Activated CD8-positive, alpha-beta memory T cell treated with anti-CD3 and anti-CD28 coated beads, Interleukin-2, amount 50 U/mL, for 1 hour (primary cell): ENCODE measurements around the gene SLC45A3.
"Not testable (repeated sequence)": the region's sequence is repeated elsewhere in the genome, so short reads cannot be mapped to it uniquely, and the experiment has no call there.

Source experiments
- DNase-seq: peaks from one replicate; pipeline ENCODE4 v3.0.0-alpha.2; 2020; ENCODE audit errors: extremely low read depth

The SLC45A3 gene

DNA sequence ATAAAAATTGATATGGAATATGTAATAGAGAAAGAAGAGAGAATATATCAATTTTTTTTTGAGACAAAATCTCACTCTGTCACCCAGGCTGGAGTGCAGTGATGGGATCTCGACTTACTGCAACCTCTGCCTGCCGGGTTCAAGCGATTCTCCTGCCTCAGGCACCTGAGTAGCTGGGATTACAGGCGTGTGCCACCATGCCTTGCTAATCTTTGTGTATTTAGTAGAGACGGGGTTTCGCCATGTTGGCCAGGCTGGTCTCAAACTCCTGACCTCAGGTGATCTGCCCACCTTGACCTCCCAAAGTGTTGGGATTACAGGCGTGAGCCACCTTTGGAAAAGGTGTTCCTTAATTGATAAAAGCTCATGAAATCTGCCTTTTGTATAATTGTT, 44.2 kb downstream of the SLC45A3 start:
- DNase-seq: not testable (repeated sequence)

DNA sequence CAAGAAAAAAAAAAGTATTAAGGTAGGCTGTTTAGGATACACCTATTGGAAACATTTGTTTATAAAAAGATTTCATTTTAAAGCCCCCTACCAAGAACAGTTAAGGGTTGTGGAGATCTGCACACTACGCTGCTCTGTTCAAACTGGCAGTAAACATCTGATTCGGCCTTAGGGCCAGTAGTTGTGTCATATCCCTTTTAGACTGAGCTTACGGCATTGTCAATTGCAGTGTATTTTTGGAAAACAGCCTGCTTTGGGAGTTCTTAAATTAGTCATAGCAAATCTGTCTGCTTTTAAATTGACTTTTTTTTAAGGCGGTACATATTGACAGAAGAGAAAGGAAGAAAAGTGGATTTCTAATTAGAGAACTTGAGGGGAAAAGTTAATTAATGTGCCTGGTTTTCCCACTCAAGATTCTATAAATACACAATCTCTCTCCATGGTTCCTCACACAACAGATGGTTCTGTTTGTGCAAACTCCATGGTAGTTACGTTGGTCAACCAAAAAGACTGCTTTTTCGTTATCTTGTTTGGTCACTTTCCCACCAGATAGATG, 46.8 kb downstream of the SLC45A3 start:
- no peak for DNase-seq

DNA sequence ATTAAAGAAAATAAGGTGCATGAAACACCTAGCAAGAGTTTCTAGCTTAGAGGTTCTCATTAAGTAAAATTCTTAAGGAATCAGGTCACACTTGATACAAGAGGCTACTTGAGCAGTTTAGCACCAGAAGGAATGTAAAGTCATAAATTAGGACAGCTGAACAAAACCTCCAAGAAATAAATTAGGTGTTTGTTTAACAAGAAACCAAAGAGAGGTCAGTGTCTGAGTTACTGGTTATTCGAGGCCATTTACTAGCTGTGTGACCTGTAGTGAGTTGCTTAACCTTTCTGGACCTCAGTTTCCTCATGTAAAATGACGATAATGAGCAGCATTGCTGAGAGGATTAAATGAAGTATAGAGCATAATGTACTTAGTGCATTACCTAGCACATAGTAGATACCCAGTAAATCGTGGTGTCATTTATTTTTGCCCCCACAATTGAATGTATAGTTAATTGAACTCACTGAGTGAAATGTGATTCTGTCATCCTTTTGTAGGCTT, 47.6 kb downstream of the SLC45A3 start:
- DNase-seq: no peak

DNA sequence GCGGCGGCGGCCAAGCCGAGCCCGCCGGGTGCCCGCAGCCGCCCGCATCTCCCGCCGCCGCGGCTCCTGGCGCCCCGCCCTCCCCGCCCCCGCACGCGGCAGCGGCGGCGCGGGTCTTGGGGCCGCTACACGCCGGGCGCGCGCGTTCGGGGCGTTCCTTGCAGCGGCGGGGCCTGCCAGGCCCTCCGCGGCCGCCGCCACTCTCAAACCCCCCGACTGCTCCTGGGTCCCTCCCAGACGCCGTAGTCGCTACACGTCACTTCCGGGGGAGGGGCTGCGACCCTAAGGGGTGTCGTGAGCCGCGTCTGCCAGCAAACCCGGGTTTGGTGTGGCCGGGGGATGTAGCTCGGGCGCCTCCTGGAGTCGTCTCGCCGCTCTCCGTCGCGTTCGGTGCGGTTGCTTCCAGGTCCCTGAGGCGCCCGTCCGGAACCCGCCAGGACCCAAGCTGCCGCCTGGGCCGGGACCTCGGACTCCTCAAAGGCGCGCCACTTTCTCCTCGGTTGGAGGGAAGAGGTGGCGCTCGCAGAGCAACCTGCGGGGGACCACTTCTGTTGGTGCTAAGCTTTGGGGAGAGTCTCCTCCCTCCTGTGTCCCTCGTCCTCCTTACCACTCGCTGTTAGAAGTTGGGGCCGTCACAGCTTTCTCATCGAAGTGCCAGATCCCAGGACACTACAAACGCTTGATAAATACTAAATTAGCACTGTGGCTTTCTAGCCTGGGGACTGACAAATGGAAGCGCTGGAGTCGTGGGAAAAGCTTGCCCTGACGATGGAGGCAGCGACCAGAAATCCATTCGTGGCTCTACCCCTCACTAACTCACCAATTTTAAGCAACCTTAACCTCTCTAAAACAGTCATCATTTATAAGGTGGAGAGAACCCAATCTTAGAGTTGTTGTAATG, 48.3 kb downstream of the SLC45A3 start, which contains the start of gene ELK4:
Gene ELK4 (minus strand): TSS at position 244 of the 901 bp plus-strand sequence. CDS start 8,129 bp downstream, outside the sequence.
- peak; percentile 99 for DNase-seq

DNA sequence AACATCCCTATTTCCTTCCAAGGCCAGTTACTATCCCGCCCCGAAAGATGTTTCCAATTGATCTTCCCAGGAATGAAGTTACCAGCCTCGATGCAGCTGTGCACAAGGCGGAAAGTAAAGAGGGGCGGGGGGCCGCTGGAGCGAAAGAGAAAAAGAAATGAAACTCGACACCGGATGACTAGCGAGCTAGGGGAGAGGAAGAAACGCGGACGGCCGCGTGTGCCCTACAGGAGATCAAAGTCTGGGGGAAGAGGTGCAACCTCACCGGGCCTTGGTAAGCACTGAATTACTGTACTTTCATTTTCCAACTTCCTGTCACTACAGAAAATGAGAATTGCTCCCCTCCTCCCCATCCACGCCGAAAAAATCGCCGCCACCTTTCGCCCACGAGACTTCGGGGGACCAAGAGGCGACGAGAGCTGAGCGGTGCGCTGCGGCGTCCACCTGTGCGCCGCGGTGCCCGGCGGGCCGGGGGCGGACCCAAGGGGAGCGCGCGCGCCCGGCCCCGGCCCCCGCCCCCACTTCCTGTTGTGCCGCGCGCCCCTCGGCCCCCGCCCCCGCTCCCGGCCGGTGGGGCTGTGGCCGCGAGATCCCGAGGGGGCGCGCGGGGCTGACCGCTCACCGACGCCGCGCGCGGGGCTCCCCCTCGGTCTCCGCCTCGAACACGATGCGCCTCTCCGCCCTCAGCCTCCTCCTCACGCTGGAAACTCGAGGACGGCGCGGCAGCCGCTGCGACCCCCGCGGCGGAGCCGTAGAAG, 49.1 kb downstream of the SLC45A3 start:
- peak; percentile 63 for DNase-seq

DNA sequence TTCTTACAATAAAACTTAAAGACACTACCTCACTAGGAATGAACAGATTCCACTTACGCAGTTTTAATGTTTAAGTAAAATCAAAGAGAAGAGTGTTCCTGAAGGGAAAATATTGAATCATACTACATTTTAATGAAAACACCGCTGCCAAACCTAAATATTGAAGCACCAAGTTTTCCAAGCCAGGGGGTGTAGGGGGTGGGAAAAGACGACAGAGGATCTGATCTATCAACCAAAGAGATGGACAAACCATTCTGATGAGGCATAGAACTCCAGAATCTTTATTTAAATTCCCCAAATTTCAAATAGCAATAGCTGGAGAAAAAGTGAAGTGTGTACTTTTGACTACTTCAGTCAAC, 49.7 kb downstream of the SLC45A3 start:
- no peak for DNase-seq

DNA sequence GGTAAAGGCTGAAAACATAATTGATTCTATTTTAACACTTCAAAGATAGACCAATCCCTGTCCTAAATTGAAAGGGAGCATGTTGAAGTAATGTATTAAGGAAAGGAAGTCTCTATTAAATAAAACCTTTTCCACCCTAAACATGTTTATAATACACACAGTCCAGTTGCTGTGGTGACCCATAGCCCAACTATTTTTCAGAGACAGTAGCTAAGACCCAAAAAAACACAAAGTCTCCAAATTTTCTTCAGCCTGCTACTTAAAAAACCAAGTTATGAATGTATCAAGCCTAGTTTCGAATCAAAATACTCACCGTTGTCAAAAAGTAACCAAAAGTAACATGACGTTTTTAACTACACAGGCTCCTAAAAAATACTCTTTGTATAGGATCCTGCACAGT, 50.1 kb downstream of the SLC45A3 start:
- DNase-seq: no peak

DNA sequence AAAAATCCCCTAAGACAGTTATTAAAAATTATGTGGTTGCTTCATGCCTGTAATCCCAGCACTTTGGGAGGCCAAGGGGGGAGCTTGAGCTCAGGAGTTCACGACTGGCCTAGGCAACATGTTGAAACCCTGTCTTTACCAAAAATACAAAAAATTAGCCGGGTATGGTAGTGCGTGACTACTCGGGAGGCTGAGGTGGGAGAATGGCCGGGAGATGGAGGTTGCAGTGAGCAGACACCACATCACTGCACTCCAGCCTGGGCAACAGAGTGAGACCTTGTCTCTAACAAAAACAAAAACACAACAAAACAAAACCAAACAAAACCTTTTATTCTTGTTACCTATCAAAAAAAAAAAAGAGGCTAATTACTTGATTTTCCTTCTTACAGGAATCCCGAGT, 50.6 kb downstream of the SLC45A3 start:
- DNase-seq: no peak

DNA sequence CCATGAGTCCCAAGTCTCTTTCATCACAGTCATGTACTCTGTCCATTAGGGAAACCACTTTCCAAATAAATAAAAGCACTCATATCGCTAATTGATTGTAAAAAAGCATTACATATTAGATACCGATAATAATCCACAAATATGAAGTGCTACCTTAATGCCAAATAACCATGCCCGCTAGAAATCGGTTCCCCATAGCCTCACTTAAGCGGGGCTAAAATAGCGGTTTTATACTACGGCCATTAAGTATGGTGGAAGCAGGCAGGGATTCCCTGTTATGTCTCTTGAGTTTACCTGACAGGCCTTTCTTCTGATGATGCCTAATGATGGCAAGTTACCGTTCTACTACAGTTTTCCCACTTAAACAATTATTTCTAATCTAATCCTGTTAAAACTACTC, 52.4 kb downstream of the SLC45A3 start:
- no peak for DNase-seq

DNA sequence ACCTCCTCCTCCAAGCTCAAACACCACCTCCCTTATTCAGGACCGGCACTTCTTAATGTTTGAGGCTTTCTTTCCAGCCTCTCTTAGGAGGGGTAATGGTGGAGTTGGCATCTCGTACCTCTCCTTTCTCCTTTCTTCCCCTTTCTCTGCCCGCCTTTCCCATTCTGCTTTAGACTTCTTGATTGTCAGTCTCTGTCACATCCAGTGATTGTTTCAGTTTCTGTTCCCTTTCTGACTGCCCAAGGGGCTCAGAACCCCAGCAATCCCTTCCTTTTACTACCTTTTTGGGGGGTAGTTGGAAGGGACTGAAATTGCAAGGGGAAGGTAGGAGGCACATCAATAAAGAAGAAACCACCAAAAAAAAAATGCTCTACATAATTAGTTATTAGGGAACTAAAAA, 54.1 kb downstream of the SLC45A3 start:
- DNase-seq: no peak

DNA sequence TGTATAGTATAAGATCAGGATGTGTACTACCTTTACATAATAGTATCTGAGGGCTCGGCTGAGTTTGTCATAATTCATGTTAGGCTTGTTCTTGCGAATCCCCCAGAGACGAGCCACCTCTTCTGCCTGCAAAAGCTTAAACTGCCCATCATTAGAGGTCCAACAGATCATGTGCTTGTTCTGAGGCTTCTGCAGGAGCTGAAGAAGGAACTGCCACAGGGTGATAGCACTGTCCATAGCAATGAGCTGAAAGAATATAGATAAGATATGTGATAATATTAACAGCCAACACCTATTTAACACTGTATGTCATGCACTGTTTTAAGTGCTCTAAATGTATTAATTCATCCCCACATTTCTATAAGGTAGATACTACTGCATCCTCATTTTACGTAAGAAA, 56.7 kb downstream of the SLC45A3 start:
- DNase-seq: no peak

DNA sequence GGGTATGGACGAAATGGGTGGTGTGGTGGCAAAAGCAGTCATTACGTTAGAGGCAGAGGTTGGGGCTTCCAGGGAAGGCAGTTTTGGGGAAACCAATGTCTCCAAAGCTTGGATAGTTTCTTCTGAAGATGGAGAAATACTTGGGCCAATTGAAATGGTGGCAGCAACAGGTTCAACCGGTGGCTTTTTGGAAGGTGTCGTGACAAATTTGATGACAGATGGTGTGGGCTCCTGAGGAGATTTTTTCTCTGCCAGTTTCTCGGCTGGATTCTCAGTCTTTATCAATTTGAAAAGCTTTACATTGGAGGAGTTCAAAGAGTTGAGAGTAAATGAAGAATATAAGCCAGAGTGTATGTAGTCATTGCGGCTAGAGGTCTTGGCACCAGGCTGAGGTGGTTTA, 60.0 kb downstream of the SLC45A3 start:
- DNase-seq: no peak

DNA sequence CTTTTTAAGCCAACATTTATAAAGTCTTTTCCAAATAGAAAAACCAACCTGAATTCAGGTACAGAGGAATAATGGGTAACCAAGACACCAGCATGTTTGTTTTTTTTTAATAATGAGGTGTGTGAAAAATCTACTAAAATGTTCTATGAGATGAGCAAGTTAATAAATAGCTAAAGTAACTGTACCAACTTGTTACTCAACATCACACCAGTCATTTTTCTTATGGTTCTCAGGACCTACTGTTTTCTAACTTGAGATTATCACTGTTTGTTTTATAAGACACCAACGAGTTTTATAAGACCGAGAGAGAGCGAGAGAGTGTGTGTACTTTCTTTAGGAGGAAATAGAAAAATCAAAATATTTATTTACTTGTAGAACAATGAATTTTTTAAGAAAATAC, 60.9 kb downstream of the SLC45A3 start:
- no peak for DNase-seq

DNA sequence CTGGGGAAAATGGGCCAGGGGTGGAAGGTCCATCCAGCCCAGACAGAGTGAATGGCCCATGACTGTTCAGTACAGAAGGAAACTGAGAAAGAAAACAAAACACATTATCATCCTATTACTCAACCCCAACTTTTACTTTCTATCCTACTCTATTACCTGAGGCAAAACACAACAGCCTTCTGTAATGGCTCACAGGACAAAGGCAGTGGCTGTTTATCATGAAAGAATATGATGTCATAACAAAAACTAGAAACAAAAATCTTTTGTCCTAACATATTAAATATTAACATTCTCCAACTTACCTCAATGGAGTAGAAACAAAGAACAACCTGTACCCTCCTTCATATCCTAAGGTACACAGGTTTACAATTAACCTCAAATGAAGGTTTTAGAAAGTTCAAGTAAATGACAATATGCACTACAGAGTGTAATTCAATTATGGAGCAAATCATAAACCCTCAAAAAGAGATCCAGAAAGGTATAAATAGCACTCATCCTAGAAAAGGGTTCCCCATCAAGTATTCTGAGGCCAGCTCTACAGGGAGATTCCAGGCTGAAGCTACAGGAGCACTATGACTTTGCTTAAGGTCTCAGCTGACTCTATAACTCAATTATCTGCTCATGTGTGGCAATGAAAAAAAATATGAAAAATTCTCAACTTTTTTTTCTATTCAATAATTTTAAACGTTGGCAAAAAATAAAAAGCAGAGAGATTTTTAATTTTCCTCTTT, 63.6 kb downstream of the SLC45A3 start:
- no peak for DNase-seq

DNA sequence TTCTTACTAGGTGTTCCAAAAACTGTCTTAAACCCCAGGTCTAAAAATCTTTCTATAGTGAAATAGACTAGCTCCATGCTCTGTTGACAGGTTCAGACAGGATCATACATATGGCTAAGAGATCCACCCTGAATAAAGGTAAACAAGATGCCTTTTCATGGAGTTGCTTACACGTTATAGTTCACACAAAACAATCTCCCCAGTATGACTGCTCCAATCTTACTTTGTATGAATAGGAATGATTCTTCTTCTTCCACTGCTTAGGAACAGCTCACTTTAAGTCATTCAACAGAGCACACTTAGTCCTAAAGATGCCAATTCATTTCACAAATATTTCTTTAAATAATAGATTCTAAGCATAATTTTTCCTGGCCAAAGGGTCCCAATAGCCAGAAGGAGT, 64.5 kb downstream of the SLC45A3 start:
- no peak for DNase-seq

DNA sequence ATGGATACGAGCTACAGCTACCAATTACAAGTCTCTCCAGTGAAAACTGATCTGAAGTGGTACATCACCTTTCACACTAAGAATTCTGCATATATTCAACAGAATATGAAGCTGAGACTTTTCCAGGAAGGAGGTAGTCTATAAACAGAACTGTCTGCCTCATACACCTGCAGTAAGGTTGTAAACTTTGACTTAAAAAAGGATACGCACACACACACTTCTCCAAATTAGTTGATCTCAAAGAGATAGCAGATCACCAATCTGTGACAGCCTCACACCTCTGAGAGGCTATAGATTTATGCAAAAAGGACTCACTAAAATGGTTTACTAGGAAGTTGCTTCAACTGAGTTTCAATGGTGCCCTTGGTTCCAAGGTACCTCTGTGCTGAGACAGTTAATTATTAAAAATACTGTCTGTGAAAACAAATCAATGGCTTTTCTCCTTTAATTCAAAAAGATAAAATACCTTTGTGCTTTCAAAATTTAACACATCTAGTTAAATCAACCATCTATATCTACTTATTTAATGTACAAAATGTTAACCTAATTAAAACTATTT, 66.4 kb downstream of the SLC45A3 start:
- no peak for DNase-seq

DNA sequence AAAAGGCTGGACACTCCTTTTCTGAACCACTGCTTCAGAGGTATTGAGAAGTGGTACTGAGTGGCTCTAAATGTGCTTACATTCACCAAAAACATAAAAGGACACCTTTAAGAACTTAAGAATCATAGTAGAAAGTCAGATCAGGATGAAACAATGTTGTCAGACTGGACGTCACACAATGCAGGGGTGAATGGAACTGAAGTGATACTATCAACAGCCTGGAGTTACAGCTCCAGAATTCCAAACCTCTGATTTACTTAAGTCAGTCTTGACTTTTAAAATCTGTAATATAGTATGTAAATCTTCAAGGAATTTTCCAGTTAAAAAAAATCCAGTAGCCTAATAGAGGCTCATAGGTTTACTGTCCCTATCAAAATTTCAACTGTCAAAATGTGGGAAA, 67.8 kb downstream of the SLC45A3 start:
- no peak for DNase-seq

DNA sequence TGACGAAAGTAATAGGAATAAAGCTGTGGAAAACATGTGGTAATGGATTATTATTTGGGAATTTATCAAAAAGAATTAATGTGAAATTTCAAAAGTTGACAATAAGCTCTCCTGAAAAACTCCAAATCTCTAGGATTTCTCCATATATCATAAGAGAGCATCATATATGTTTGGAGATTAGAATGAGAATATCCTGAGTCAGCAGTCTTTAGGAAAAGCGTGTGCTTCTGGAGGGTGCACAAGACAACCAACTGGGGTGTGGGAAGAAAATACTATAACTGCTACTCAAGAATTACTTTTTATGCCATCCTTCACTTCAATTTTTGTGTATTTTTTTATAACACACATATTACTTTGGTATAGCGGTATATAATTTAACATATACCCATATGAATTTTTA, 68.2 kb downstream of the SLC45A3 start:
- no peak for DNase-seq

DNA sequence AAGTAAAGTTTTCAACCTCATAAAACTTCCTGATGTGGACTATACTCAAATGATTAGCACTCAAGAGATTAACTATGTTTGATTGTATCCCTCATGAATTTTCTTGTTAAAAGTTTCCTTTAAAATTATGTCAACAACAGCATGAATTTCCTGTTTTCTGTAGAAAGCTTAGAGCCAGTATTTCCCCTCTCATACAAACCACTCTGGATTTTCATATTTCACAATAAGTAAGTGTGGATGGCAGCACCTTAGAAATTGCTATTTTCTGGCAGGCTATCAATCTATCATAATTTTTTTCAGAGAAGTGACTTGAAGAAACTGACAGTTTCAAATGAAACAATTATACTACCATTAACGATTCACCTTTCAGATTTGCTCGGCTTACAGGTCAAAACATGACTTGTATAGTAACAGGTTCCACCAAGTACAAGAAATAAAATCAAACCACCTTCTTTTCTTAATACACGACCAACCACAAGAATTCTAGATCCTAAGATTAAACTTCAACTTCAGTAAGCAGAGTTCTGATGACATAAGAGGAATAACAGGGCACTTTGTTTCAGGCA, 69.3 kb downstream of the SLC45A3 start:
- DNase-seq: no peak

DNA sequence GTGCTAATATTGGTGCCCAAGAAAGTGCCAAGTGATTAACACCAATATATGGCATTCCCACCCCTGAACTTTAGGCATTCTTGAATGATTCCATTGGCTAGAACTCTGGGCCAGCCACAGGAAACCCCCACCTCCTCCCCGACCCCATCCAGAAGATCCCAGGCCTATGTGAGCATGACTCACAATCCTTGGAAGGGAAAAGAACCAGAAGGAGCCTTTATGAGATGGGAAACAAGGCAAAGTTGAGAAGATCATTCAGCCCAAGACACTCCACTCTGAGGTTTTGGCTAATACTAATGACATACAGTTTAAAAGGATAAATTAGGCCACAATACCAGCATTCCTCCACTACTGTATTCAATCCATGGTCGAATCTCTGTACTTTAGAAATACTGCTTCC, 70.3 kb downstream of the SLC45A3 start:
- DNase-seq: no peak
